PC-9 (cell line): Measurements from ENCODE around the gene CTNNA3. TPM values are rescaled to one million over a fixed set of nuclear protein-coding genes. Genes with fewer than 3 reads are reported as not detected.

ENCODE experiments used
- BruUV-seq: library from RNA; stranded (reverse); fragments of 400-500 nt; replicated peaks from 2 replicates; lab custom pipeline; 2021; lab: Mats Ljungman, UMichigan
- CTCF ChIA-PET: fragments of 300-600 bp; sonication (Branson Sonifier 250); formaldehyde crosslinking; loops from one replicate; lab custom pipeline; 2022; ENCODE audit warnings: antibody characterized with exemption; lab: Charles Lee
- POLR2A ChIA-PET: fragments of 300-600 bp; sonication (Branson Sonifier 250); formaldehyde crosslinking; loops from one replicate; lab custom pipeline; 2022; ENCODE audit warnings: antibody characterized with exemption; ENCODE audit not compliant: unreplicated experiment; lab: Charles Lee
- DNase-seq, 2 experiments: peaks; one replicate each; pipeline versions ENCODE4 v3.0.0 to v3.0.0-alpha.2; 2015 to 2022; ENCODE audit warnings: mixed read lengths in 1 of 2
- H2AFZ ChIP-seq: fragments of 200-600 bp; sonication (generic); 2 replicates; pipeline ENCODE4 v1.8.1; 2017; ENCODE audit warnings: antibody characterized with exemption
- H3F3A ChIP-seq: fragments of 200-600 bp; sonication (generic); 2 replicates; pipeline ENCODE4 v1.8.1; 2017; ENCODE audit warnings: antibody characterized with exemption, mild to moderate bottlenecking, low read depth; ENCODE audit not compliant: insufficient read depth
- H3K27ac ChIP-seq: fragments of 200-600 bp; sonication (generic); 2 replicates; pipeline ENCODE4 v1.6.1; 2016; ENCODE audit warnings: mixed run types
- H3K27me3 ChIP-seq: fragments of 200-600 bp; sonication (generic); 2 replicates; pipeline ENCODE4 v1.6.1; 2016; ENCODE audit warnings: low read depth, mixed run types; ENCODE audit not compliant: insufficient read depth
- H3K36me3 ChIP-seq: fragments of 200-600 bp; sonication (generic); 2 replicates; pipeline ENCODE4 v1.6.1; 2016; ENCODE audit warnings: low read depth, mixed run types
- H3K4me1 ChIP-seq: fragments of 200-600 bp; sonication (generic); replicated peaks from 2 replicates; pipeline ENCODE4 v1.6.1; 2016; ENCODE audit warnings: mixed run types; ENCODE audit not compliant: insufficient read depth
- H3K4me2 ChIP-seq: fragments of 200-600 bp; sonication (generic); 2 replicates; pipeline ENCODE4 v1.6.1; 2017; ENCODE audit warnings: mixed run types
- H3K4me3 ChIP-seq: fragments of 200-600 bp; sonication (generic); 2 replicates; pipeline ENCODE4 v1.6.1; 2016; ENCODE audit warnings: mixed run types
- H3K79me2 ChIP-seq: fragments of 200-600 bp; sonication (generic); 2 replicates; pipeline ENCODE4 v1.6.1; 2017; ENCODE audit warnings: low read depth, mixed run types
- H3K9me2 ChIP-seq: fragments of 200-600 bp; sonication (generic); 2 replicates; pipeline ENCODE4 v1.8.1; 2017; ENCODE audit warnings: mild to moderate bottlenecking; ENCODE audit not compliant: insufficient read depth
- H3K9me3 ChIP-seq: fragments of 200-600 bp; sonication (generic); 2 replicates; pipeline ENCODE4 v1.8.1; 2016; ENCODE audit warnings: low read depth; ENCODE audit not compliant: insufficient read depth
- H4K20me1 ChIP-seq: fragments of 200-600 bp; sonication (generic); 2 replicates; pipeline ENCODE4 v1.8.1; 2017; ENCODE audit not compliant: insufficient read depth
- EZH2 ChIP-seq: fragments of 200-600 bp; sonication (generic); IDR thresholded peaks from 2 replicates; pipeline ENCODE4 v1.8.0; 2017; ENCODE audit warnings: antibody characterized with exemption, low read depth
- intact Hi-C: fragments of 100-400 bp; cut with micrococcal nuclease; formaldehyde crosslinking; loops from one replicate; pipeline ENCODE4 v1.10.0; 2022; ENCODE audit not compliant: unreplicated experiment
- total RNA-seq: library from RNA; stranded (reverse); gene quantifications from 2 replicates; pipeline ENCODE4 v1.2.3, GENCODE V29; 2021
- TF ChIP-seq, protein P1 (sequence below): fragments of 200-600 bp; sonication (generic); conservative IDR thresholded peaks from 2 replicates; pipeline ENCODE4 v1.6.1; 2017; ENCODE audit warnings: mixed run types, antibody characterized with exemption, mild to moderate bottlenecking, moderate library complexity

CTNNA3 gene
- total RNA-seq, 1 experiment from 2014 or later, result not detected

DNA sequence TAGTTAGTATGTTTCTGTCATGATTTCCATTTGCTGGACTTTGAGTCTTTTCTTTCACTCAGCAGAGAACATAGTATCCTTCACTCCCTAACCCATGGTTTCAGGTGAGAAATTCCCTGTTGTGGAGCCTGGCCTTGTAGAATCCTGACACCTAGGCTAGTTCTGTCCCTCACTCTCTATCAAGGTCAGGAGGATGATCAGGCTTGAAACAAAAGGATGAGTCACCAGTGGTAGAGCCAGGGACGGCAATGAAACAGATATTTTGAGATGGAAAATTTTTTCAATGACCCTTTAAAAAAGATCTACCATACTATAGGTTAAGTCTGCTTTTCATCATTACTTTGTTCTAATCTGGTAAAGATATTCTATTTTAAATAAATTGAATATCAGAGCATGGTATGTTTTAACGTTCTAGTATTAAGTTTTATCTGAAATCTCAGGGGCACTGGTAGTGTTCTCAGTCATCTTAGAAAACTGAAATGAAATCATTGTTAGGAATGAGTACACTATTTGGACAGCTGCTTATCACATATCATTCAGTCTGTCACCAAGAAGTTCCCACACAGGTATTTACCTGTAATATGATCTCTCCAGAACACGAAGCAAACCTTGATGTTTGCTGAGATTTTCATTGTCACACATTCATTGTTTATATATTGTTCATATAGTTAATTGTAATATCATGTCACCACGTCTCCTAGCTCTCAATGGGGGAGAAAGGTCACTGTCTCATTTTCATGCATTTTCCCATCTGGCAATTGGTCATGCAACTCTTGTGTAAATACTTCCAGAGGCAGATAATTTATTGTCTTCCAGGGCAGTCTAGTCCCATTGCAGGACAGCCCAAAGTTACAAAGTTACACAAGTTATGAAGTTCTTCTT is 1070.0 kb downstream of the CTNNA3 start:
- POLR2A ChIA-PET, result no interaction called here

DNA sequence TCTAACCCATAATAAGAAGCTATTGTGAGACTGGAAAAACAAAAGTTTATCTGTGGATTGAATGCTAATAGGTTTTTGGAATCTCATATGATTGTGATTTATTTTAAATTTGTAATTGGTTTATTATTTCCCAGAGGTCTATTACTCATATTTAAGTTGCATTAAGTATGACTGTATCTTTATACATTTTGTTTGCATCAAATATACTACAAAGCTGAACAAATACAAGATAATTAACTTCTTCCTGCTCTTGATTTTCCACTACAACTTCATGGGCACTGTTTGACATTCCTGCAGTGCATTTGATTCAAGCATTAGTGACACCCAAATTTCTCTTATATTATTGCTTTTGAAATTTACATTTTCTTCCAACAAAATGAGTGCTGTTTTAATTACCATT is 1073.9 kb downstream of the CTNNA3 start:
- CTCF ChIA-PET, result no interaction called here
- Histone ChIP-seq H2AFZ (no peak overlapping the region), H3K9me2 (no peaks in the 10 kb centered on the region), H3K4me1 (no peaks in the 10 kb centered on the region), H3K4me2 (no peak overlapping the region), H3K36me3 (no peaks in the 10 kb centered on the region), H3K9me3 (no peaks in the 10 kb centered on the region), H3F3A (no peaks in the 10 kb centered on the region), H3K4me3 (no peak overlapping the region), H3K79me2 (no peaks in the 10 kb centered on the region), H3K27ac (no peak overlapping the region), H3K27me3 (no peaks in the 10 kb centered on the region), H4K20me1 (no peaks in the 10 kb centered on the region)
- TF ChIP-seq EZH2, result no peak
- TF ChIP-seq, protein P1, sequence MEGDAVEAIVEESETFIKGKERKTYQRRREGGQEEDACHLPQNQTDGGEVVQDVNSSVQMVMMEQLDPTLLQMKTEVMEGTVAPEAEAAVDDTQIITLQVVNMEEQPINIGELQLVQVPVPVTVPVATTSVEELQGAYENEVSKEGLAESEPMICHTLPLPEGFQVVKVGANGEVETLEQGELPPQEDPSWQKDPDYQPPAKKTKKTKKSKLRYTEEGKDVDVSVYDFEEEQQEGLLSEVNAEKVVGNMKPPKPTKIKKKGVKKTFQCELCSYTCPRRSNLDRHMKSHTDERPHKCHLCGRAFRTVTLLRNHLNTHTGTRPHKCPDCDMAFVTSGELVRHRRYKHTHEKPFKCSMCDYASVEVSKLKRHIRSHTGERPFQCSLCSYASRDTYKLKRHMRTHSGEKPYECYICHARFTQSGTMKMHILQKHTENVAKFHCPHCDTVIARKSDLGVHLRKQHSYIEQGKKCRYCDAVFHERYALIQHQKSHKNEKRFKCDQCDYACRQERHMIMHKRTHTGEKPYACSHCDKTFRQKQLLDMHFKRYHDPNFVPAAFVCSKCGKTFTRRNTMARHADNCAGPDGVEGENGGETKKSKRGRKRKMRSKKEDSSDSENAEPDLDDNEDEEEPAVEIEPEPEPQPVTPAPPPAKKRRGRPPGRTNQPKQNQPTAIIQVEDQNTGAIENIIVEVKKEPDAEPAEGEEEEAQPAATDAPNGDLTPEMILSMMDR, result no peak
- intact Hi-C loops, result loop anchor here (10.0 kb wide), 1 partner anchor 303 kb away; the partner anchor contains the start of gene LRRTM3
- no peak for DNase-seq
- BruUV-seq, result no TSS peak
- POLR2A ChIA-PET, result no interaction called here

More for the DNA sequence above, 1070.0 kb downstream of the CTNNA3 start:
- no peak overlapping the region for H2AFZ ChIP-seq
- H3K9me2 ChIP-seq, result no peaks in the 10 kb centered on the region
- TF ChIP-seq, protein P1, result no peak
- no peak for TF ChIP-seq EZH2
- CTCF ChIA-PET, result interaction anchor here (0.7 kb wide), 1 partner anchor 465 kb away, joined by 3 read pairs; no protein-coding TSS in a partner anchor
- H3K27me3 ChIP-seq, result no peaks in the 10 kb centered on the region
- intact Hi-C loops, result loop anchor here (10.0 kb wide), 1 partner anchor 299 kb away; the partner anchor contains the start of gene LRRTM3
- H3K4me2 ChIP-seq, result no peak overlapping the region
- no peaks in the 10 kb centered on the region for H3K79me2 ChIP-seq
- no peaks in the 10 kb centered on the region for H3K9me3 ChIP-seq
- H3K27ac ChIP-seq, result no peak overlapping the region
- H3K4me3 ChIP-seq, result no peak overlapping the region
- no peak for DNase-seq
- H3K4me1 ChIP-seq, result no peaks in the 10 kb centered on the region
- no peaks in the 10 kb centered on the region for H3F3A ChIP-seq
- no peaks in the 10 kb centered on the region for H3K36me3 ChIP-seq
- BruUV-seq, result no TSS peak
- no peaks in the 10 kb centered on the region for H4K20me1 ChIP-seq

GRCh38 chr10:66604195-66604594 is 1091.8 kb downstream of the CTNNA3 start:
- no TSS peak for BruUV-seq
- CTCF ChIA-PET, result no interaction called here

More at GRCh38 chr10:66604195-66604594, 1091.8 kb downstream of the CTNNA3 start:
- Histone ChIP-seq H3K9me2 (no peaks in the 10 kb centered on the region; the same call in 1 of the 2 replicates), H3K4me3 (no peak overlapping the region), H4K20me1 (no peaks in the 10 kb centered on the region), H3K4me1 (no peaks in the 10 kb centered on the region), H3K79me2 (no peaks in the 10 kb centered on the region), H3K36me3 (no peaks in the 10 kb centered on the region), H3K9me3 (0 out of 2 replicates have a peak, but pooled peaks cover 4% of the 10 kb centered on the region), H3K27me3 (no peaks in the 10 kb centered on the region), H2AFZ (no peak overlapping the region), H3F3A (no peaks in the 10 kb centered on the region), H3K4me2 (no peak overlapping the region), H3K27ac (no peak overlapping the region)
- POLR2A ChIA-PET, result no interaction called here
- TF ChIP-seq, protein P1, result no peak
- no peak for TF ChIP-seq EZH2
- intact Hi-C loops, result no loop called here
- no peak for DNase-seq
